Camera-type eye (tissue), 1 donor: Measurements from ENCODE around the gene OXGR1. TPM values are rescaled to one million over a fixed set of nuclear protein-coding genes. Genes with fewer than 3 reads are reported as not detected.

ENCODE experiments used
- total RNA-seq: library from RNA; depleted of rRNA; stranded (reverse); fragments of >200 nt; gene quantifications from one replicate; pipeline ENCODE4 v1.2.3, GENCODE V29; 2014

OXGR1 gene
- 0.82 TPM for total RNA-seq

GRCh38 chr13:96994017-96994857 is at the start of gene OXGR1:
Gene OXGR1, minus strand, starts transcription at chr13:96994476. Its CDS starts 6,717 bp downstream, at chr13:96987759.

Other genes with a start within 250 kb of the OXGR1 start
- 131 TPM for gene MBNL2, start 227.9 kb upstream of the OXGR1 start, total RNA-seq